HG02840 (cell line): ENCODE measurements around the gene OR2V2.
"Not testable (repeated sequence)": the region's sequence is repeated elsewhere in the genome, so short reads cannot be mapped to it uniquely, and the experiment has no call there.

Experiments used
- ATAC-seq: cut with Tn5 transposase; IDR thresholded peaks from one replicate; pipeline ENCODE4 v1.9.1; 2021; ENCODE audit warnings: mild to moderate bottlenecking, moderate library complexity, moderate number of reproducible peaks; ENCODE audit not compliant: unreplicated experiment, low FRiP score

The OR2V2 gene

GRCh38 chr5:181166812-181167733 is 19.7 kb downstream of the OR2V2 start:
- no peak for ATAC-seq

- no peak for ATAC-seq
Observed at GRCh38 chr5:181167814-181168488, 20.6 kb downstream of the OR2V2 start.

DNA sequence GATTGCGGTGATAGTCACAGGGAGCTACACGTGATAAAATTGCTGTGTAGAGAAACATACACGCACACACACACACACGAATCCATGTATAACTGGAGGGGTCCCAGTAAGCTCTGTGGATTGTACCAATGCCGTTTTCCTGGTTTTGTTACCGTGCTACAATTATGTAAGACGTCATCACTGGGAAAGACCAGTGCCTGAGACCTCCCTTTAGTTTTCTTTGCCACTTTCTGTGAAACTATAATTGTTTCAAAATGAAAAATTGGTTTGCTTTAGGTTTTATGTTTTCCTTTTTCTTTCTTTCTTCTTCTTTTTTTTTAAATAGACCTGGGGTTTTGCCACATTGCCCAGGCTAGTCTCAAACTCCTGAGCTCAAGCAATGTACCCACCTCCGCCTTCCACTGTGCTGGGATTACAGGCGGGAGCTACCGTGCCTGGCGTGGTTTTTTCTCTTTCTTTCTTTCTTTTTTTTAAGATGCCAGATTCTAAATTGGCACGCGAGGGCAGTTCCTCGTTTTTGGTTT is 21.3 kb downstream of the OR2V2 start:
- ATAC-seq = no peak

DNA sequence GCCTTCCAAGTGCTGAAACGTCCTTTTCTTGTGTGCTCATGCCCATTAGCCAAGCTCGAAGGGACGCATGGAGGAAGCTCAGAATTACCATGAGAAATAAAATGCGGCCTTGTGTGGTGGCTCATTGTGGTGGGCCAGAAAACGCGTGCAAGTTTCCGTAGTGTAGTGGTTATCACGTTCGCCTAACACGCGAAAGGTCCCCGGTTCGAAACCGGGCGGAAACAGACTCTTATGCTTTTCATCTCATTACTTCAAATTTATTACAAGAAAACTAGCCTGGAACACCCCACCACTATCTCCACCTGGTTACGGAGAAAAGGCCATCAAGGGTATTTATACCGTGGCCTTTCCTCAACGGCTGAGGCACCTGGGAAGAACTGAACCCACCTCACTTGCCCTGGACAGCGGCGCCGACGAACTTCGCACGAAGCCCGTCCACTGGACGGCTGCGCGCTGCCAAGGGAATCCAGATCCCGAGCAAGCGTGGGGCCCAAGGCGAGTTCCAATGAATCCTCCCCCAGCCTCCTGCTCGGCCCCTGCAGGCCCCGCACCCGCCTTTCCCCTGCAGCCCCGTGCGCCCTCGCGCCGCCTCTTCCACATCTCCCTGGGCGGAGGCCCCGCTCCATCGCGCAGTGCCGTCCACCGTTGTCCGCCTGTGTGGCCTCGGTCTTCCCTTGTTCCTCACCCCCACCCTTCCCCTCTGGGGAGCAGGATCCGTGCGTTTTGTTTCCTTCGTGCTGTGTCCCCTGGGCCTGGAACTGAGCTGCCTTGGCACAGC is 22.3 kb downstream of the OR2V2 start:
- not testable (repeated sequence) for ATAC-seq

DNA sequence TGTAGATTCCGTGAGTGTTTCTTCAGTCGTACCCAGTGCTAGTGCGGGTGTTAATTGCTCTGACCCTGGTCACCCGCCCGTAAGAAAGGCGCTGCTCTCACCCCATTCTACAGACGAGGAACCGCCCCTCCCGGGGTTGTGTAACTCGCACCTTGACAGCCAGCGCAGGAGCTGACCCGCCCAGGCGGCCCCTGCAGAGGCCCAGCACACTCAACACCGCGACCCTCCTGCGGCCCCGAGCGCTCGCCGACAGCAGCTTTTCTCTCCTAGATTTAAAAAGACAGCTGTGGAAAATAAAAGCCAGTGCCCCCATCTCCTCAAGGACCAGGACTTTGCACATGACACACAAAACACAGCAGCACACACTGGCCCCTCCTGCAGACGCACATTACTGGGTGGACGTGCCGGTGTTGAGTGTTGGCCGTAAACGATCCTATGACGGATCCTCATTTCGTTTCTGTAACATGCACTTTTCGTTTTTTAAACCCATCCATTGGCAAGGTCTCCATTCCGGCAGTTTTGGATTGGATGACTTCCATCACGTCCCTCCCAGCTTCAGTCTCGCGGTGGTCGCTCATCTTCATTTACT is 22.9 kb downstream of the OR2V2 start:
- ATAC-seq = no peak

DNA sequence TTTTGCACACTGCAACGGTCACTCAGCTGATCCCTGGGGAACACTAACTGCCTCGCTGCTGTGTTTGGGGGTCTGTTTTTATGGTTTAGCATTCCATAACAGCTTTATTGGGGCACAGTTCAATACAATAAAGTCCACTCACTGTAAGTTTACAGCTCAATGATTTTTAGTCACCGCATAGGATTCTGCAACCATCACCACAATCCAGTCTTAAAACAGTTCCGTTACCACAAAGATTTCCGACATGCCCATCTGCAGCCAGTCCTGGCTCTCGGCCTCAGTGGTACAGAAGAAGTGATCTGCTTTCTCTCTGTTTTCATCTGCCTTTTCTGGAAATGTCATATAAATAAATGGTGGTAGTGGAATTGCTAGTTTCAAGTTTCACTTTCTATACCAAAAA is 23.6 kb downstream of the OR2V2 start:
- no peak for ATAC-seq

DNA sequence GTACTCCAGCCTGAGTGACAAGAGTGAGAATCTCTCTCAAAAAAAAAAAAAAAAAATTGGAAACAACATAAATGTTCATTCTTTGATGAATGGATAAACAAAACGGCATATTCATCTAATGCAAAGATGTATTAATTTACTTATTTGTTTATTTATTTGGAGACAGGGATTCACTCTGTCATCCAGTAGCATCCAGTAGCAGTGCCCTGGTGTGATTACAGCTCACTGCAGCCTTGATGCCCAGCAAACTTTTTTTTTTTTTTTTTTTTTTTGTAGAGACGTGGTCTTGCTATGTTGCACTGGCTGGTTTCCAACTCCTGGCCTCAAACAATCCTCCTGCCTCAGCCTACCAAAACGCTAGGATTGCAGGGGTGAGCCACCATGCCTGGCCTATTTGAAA is 24.4 kb downstream of the OR2V2 start:
- ATAC-seq = no peak

GRCh38 chr5:181173027-181173419 is 25.6 kb downstream of the OR2V2 start:
- ATAC-seq = no peak

DNA sequence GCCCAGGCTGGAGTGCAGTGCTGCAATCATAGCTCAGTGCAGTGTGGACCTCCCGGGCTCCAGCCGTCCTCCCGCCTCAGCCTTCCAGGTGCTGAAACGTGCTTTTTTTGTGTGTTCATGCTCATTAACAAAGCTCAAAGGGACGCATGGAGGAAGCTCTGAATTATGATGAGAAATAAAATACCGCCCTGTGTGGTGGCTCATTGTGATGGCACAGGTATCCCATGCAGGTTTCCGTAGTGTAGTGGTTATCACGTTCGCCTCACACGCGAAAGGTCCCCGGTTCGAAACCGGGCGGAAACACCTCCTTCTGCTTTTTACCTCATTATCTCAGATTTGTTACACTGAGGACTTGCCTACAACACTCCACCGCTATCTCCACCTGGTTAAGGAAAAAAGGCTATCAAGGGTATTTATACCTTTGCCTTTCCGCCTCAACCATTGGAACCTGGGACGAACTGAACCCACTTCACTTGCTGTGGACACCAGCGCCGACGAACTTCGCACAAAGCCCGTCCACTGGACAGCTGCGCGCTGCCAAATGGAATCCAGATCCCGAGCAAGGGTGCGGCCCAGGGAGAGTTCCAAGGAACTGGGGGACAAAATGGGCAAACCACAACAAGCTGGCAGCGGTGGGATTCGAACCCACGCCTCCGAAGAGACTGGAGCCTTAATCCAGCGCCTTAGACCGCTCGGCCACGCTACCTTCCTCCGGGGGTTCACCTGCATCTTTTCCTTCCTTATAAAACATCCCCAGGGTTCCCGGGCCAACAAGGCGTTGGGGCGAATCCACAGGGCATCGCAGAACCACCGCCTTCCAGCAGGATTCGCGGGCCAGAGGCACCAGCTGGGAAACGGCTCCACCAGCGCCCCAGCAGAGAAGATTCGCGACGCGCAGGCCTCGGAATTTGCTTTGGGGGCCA is 26.3 kb downstream of the OR2V2 start:
- ATAC-seq = no peak

DNA sequence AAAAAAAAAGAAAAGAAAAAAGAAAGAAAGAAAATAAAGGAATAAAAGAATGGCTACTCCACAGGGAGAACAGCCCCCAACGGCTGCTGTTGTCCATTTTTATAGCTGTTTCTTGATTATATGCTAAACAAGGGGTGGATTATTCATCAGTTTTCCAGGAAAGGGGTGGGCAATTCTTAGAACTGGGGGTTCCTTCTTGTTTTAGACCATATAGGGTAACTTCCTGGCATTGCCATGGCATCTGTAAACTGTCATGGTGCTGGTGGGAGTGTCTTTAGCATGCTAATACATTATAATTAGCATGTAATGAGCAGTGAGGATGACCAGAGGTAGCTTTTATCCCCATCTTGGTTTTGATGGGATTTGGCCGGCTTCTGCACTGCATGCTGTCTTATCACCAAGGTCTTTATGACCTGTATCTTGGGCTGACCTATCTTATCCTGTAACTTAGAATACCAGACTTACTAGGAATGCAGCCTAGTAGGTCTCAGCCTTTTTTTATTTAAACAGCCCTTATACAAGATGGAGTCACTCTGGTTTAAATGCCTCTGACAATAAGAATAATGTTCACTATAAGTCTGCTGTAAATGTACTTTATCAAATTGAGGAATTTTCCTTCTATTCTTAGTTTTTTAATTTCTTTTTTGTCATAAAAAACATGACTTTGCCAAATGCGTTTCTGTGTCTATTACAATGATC is 29.0 kb downstream of the OR2V2 start:
- no peak for ATAC-seq

DNA sequence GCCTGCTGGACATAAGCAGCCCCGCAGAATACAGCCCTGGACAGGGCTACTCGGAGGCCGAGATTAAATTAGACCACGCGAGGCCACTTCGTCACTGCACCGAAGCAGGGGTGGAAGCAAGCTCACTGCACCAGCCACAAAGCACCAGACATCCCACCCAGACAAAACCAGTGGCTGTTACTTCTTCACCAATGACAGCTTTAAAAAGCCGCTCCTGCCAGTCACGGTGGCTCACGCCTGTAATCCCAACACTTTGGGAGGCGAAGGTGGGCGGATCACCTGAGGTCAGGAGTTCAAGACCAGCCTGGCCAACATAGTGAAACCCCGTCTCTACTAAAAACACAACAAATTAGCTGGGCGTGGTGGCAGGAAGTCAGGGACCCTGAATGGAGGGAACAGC is 30.2 kb downstream of the OR2V2 start:
- ATAC-seq = not testable (repeated sequence)

GRCh38 chr5:181181650-181182565 is 34.5 kb downstream of the OR2V2 start:
- ATAC-seq = no peak

GRCh38 chr5:181182651-181183050 is 35.3 kb downstream of the OR2V2 start:
- no peak for ATAC-seq

GRCh38 chr5:181184845-181185216 is 37.4 kb downstream of the OR2V2 start:
- ATAC-seq = no peak

- no peak for ATAC-seq
Observed at GRCh38 chr5:181185560-181185959, 38.2 kb downstream of the OR2V2 start.

- ATAC-seq = no peak
Observed at GRCh38 chr5:181186022-181186421, 38.6 kb downstream of the OR2V2 start.

DNA sequence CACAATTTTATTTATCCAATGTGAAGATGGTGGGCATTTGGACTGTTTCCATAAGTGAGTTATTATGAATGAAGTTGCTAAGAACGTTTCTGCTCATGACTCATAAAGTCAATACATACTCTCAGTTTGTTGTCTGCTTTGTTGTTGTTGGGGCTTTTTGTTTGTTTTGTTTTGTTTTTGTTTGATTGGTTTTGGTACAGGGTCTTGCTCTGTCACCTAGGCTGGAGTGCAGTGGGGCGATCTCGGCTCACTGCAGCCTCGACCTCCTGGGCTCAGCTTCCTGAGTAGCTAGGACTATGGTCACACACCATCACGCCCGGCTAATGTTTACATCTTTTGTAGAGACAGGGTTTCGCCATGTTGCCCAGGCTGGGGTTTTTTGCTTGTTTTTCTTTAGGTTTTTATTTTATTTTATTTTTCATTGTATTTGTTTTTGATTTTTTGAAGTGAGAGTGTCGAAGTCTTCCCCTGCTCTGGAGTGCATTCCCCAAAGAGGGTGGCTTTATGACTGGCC is 39.7 kb downstream of the OR2V2 start:
- no peak for ATAC-seq
